Large intestine (tissue), 3 donors: ENCODE data around the gene TEX52. TPM values are rescaled to one million over a fixed set of nuclear protein-coding genes. Genes with fewer than 3 reads are reported as not detected.

Experiments
- DNase-seq, 2 donors: peaks; one replicate each; pipeline versions ENCODE4 v3.0.0 to v3.0.0-alpha.2; 2013
- H3K27ac ChIP-seq: one replicate; pipeline ENCODE4 v1.5.1; 2013; ENCODE audit warnings: low read length
- H3K27me3 ChIP-seq: 2 replicates; pipeline ENCODE4 v1.6.1; 2013; ENCODE audit warnings: low read length; ENCODE audit not compliant: control insufficient read depth, insufficient read depth
- H3K36me3 ChIP-seq: 2 replicates; pipeline ENCODE4 v1.6.1; 2013; ENCODE audit warnings: low read length; ENCODE audit not compliant: control insufficient read depth, insufficient read depth
- H3K4me1 ChIP-seq: one replicate; pipeline ENCODE4 v1.6.1; 2013; ENCODE audit warnings: low read length; ENCODE audit not compliant: control insufficient read depth, insufficient read depth
- H3K4me3 ChIP-seq: one replicate; pipeline ENCODE4 v1.5.1; 2013; ENCODE audit warnings: low read length
- H3K9me3 ChIP-seq: one replicate; pipeline ENCODE4 v1.6.1; 2013; ENCODE audit warnings: mild to moderate bottlenecking, low read depth, low read length, moderate library complexity; ENCODE audit not compliant: control insufficient read depth
- WGBS: methylation state at CpG from one replicate; pipeline ENCODE4 v1.1.5; 2013; ENCODE audit warnings: low lambda C conversion rate; ENCODE audit not compliant: insufficient coverage; 5-methylcytosine and 5-hydroxymethylcytosine counted together
- polyA plus RNA-seq: library from polyadenylated mRNA; unstranded; fragments of 120-200 nt; gene quantifications from one replicate; pipeline ENCODE4 v1.2.1, GENCODE V29; 2013

Gene TEX52
- polyA plus RNA-seq, 1 donor: 2.8 TPM

DNA sequence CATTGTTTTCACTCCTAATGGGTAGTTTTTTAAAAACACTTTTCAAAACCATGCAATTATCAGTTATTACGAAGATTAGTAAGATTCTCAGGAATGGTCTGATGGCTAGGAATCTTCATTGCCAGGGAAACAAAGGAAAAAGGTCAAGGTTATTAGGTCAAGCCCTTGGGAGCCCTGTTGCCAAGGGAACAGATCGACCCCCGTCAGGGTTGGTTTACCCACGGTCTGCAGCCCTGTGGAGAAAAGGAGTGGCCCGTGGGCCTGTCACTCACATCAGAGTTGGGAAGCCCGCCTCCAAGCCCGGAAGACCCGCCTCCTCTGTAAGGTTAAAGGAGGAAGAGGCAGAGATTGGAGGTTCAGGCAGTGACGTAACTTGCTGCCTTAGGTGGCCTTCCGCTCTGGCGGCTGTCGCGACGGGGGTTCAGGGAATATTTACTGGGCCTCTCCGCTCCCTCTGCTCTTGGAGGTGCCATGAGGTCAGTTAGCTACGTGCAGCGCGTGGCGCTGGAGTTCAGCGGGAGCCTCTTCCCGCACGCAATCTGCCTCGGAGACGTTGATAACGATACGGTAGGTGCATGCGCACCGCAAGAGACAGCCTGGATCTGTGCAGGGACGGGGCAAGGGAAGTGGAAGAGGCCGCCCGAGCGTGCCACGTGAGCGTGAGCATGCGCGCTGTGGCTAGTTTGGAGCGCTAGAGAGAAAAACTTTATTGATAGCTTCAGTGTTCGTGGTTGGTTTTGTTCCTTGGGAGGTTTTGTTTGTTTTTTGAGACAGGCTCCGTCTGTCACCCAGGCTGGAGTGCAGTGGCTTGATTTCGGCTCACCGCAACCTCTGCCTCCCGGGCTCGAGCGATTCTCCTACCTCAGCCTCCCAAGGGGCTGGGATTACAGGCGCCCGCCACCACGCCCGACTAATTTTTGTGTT lies 44.3 kb downstream of the TEX52 start, which contains the start of gene ITFG2:
Gene ITFG2 (plus strand): TSS at position 379 of the 924 bp plus-strand sequence. CDS start 93 bp downstream, at position 472.
- DNase-seq: peak; percentile 98 to 100
- Histone ChIP-seq H3K9me3 (no peaks in the 10 kb centered on the region), H3K4me3 (peak within 1 kb of the TSS; percentile 59), H3K4me1 (no peaks in the 10 kb centered on the region), H3K27me3 (no peaks in the 10 kb centered on the region), H3K27ac (peak within 1 kb of the TSS; percentile 86), H3K36me3 (peaks cover 13% of the 10 kb centered on the region)
- WGBS: no CpG with 5 or more reads among the region's 48 CpGs

DNA sequence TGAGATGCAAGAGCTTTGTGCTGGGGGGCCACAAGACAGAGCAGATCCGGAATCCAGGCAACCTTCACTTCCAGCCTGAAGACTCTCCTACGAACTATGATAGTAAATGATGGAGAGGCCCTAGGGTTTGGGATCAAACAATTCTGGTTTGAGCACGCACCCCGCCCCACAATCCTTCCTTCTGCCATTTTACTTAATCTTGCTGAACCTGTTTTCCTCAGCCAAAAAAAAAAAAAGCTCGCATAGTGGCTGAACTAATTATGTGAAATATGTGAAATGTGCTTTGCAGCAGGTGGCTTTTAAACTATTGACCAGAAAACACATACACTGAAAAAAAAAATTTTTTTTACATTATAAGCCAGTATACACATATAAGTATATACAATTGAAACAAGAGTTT lies 45.0 kb downstream of the TEX52 start:
- no CpG with 5 or more reads among the region's 5 CpGs for WGBS
- H3K27ac ChIP-seq: peak overlapping the region; percentile 35
- no peaks in the 10 kb centered on the region for H3K9me3 ChIP-seq
- peak in 1 of 2 donors; percentile 28 for DNase-seq
- no peaks in the 10 kb centered on the region for H3K4me1 ChIP-seq
- H3K4me3 ChIP-seq: peak overlapping the region; percentile 59
- peaks cover 7% of the 10 kb centered on the region for H3K36me3 ChIP-seq
- no peaks in the 10 kb centered on the region for H3K27me3 ChIP-seq

DNA sequence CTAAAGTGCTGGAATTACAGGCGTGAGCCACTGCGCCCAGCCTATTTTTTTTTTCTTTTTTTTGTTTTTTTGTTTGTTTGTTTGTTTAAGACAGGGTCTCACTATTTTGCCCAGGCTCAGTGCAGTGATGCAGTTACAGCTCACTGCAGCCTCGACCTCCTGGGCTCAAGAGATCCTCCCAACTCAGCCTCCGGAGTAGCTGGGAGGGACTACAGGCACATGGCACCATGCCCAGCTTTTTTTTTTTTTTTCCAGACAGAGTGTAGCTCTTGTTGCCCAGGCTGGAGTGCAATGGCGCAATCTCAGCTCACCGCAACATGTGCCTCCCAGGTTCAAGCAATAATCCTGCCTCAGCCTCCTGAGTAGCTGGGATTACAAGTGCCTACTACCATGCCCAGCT lies 50.1 kb downstream of the TEX52 start:
- Histone ChIP-seq H3K27ac (no peak overlapping the region), H3K4me3 (no peak overlapping the region), H3K9me3 (no peaks in the 10 kb centered on the region), H3K36me3 (peaks cover 27% of the 10 kb centered on the region), H3K27me3 (no peaks in the 10 kb centered on the region), H3K4me1 (peaks cover 3% of the 10 kb centered on the region)
- no CpG with 5 or more reads among the region's 6 CpGs for WGBS
- DNase-seq: no peak

DNA sequence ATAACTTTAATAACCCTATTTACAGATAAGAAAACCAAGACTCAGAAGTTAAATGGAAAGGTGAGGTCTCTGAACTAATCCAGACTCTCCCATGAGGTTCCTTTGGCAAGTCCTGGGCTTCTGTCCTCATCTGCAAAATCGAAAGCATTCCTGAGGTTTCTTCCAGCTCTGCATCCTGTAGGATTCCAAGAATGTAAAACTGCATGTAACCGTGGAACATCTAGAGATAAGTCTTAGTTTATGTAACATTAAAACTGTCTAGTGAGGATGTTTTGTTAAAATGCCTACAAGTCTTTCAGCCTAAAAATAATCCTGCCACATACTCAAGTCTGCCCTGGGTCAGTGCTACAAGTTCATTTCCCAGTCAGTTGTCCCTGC lies 51.7 kb downstream of the TEX52 start:
- Histone ChIP-seq H3K36me3 (peaks cover 43% of the 10 kb centered on the region), H3K27me3 (no peaks in the 10 kb centered on the region), H3K9me3 (no peaks in the 10 kb centered on the region), H3K27ac (no peak overlapping the region), H3K4me3 (no peak overlapping the region), H3K4me1 (peaks cover 3% of the 10 kb centered on the region)
- no peak for DNase-seq
- WGBS: no CpG with 5 or more reads among the region's 2 CpGs

DNA sequence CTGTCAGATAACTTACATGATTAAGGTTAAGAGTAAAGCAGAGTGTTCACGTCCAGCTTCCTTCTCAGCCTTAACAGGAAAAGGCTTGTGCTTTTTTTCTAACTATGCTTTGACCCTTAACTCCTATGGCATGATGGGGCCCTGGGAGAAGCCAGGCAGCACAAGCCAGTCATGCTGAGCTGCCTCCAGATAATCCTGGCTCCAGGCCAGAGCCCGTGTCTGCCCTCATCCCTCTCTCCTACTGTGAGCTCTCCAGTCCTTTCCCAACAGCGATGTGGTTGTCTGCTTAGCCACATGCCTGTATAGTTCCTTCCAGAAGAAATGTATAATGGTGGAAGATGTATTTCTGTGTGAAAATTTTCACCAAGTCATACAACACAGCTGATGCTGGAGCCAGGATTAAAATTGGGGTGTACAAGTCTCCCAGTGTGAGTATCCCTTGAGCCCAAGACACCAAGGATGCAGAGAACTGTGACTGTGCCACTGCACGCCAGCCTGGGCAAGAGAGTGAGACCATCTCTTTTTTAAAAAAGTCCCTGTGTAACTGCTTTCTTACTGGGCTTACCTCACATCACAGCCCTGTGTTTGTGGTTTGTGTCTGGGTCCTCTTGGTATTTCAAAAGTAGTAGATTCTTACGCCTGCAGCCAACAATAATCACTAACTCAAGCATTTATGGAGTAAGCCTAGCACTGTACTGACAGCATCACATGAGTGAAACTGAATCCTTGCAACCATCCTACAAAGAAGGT lies 52.3 kb downstream of the TEX52 start:
- H3K27me3 ChIP-seq: no peaks in the 10 kb centered on the region
- WGBS: 100% methylated on average over 1 of the region's 5 CpGs
- peak overlapping the region; percentile 3 for H3K27ac ChIP-seq
- H3K36me3 ChIP-seq: peaks cover 48% of the 10 kb centered on the region
- H3K9me3 ChIP-seq: no peaks in the 10 kb centered on the region
- peaks cover 3% of the 10 kb centered on the region for H3K4me1 ChIP-seq
- H3K4me3 ChIP-seq: no peak overlapping the region
- peak; percentile 67 to 79 for DNase-seq

DNA sequence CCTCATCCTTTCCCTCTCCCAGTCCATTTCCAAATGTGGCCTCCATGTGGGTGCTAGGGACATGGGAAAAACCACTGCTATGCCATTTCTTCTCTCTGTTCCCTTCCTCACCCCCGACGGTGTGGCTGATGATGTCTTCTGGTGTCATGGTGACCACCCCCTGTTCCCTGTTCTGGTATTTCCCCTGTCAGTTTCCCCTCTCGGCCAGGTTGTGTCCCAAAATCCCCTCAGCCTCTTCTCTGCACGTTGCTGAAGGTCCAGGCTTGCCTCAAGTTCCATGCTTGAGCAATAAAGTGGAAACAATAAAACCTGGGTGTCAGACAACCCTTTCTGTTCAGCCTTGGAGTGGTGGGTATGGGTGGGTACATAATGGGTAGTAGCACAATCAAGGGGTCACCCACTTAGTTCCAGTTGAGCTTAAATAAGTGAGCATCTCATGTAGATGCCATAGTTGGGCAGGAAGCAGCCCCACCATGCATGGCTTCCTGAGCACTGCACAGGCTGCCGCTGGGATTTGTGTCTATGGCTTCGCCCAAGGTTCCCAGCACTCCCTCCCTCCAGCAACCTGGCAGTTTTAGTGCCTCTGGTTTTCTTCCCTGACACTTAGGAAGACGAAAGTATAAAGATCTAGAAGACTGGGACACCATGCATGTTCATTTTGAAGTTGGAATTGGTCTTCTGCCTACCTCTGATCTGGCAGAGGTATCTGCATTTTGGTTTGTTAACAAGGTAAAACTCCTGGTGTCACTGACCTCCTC lies 53.0 kb downstream of the TEX52 start:
- Histone ChIP-seq H3K9me3 (no peaks in the 10 kb centered on the region), H3K27me3 (no peaks in the 10 kb centered on the region), H3K4me3 (no peak overlapping the region), H3K27ac (peak overlapping the region; percentile 3), H3K4me1 (peaks cover 3% of the 10 kb centered on the region), H3K36me3 (peaks cover 56% of the 10 kb centered on the region)
- no peak for DNase-seq
- 75% methylated on average over 2 of the region's 7 CpGs for WGBS

DNA sequence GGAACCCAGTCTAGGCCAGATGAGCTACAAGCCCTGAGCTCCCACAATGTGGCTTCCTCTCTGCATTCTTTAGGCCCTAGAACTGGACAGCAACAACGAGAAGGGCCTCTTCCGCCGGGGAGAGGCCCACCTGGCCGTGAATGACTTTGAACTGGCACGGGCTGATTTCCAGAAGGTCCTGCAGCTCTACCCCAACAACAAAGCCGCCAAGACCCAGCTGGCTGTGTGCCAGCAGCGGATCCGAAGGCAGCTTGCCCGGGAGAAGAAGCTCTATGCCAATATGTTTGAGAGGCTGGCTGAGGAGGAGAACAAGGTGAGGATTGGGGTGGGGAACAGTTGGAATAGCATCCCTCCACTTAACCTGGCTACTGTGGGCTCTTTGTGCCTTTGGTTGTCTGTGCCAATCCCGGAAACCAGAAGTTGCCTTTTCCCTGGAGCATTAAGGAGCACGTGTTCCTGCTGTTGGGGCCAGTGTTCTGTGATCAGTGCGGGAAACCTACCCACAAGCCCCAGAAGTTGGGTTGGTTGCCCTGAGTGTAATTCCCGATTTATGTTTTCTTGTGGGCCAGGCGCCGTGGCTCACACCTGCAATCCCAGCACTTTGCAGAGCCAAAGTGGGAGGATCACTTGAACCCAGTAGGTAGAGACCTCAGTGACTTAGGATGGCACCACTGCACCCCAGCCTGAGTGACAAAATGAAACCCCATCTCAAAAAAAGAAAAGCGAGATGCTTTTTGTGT lies 55.6 kb downstream of the TEX52 start:
- Histone ChIP-seq H3K9me3 (no peaks in the 10 kb centered on the region), H3K4me1 (peaks cover 12% of the 10 kb centered on the region), H3K27ac (no peak overlapping the region), H3K27me3 (no peaks in the 10 kb centered on the region), H3K36me3 (peaks cover 76% of the 10 kb centered on the region), H3K4me3 (no peak overlapping the region)
- DNase-seq: no peak
- no CpG with 5 or more reads among the region's 16 CpGs for WGBS

DNA sequence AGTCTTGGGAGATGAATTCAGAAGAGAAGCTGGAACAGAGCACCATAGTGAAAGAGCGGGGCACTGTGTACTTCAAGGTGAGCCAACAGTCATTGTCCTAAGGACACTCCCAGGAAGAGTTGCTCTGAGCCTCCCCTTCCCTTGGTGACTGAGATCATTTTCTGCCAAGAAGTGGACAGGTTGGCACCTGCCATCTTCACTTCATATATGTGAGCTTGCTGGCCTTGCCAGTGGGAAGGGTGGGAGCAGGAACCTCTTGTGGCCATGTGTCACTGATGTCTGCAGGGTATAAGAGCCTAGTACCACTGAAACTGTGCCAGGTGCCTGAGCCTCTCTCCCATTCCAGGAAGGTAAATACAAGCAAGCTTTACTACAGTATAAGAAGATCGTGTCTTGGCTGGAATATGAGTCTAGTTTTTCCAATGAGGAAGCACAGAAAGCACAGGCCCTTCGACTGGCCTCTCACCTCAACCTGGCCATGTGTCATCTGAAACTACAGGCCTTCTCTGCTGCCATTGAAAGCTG lies 56.7 kb downstream of the TEX52 start:
- H3K4me1 ChIP-seq: peaks cover 15% of the 10 kb centered on the region
- H3K27me3 ChIP-seq: no peaks in the 10 kb centered on the region
- peaks cover 76% of the 10 kb centered on the region for H3K36me3 ChIP-seq
- no peak overlapping the region for H3K4me3 ChIP-seq
- no CpG with 5 or more reads among the region's 3 CpGs for WGBS
- no peaks in the 10 kb centered on the region for H3K9me3 ChIP-seq
- H3K27ac ChIP-seq: no peak overlapping the region
- no peak for DNase-seq
